ENCODE data around the gene USP51. TPM values are rescaled to one million over a fixed set of nuclear protein-coding genes. Genes with fewer than 3 reads are reported as not detected.
"Not testable (repeated sequence)": the region's sequence is repeated elsewhere in the genome, so short reads cannot be mapped to it uniquely, and the experiment has no call there.

USP51 gene
- polyA plus RNA-seq, 1 donor = 7.4 TPM

DNA sequence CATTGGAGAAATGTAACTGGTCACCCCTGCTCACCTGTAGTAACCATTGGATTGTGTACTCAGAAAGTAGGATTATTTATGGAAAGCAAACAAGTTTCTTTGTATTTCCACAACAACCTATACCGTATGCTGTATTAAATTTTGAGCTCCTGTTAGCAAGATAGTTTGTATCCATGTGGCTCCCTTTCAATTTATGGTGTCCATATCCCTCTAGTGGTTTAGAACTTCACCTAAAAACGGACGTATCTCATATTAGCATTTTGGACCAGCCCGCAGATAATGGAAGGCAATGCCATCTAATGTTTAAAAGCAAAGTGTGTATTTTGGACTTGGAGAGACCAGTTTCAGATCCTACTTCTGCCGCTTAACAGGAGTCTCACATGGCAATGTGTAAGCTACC lies 17.4 kb upstream of the USP51 start:
- not testable (repeated sequence) for H3K9me3 ChIP-seq (ENCODE audit: control insufficient read depth, low read depth, low read length); DNase-seq; H3K4me3 ChIP-seq (ENCODE audit: low read length); H3K36me3 ChIP-seq (ENCODE audit: control insufficient read depth, insufficient read depth, low read length); H3K27me3 ChIP-seq (ENCODE audit: control insufficient read depth, insufficient read depth, low read length); H3K4me1 ChIP-seq (ENCODE audit: control insufficient read depth, insufficient read depth, low read length); H3K27ac ChIP-seq (ENCODE audit: low read length)
- no CpG with 5 or more reads among the region's 5 CpGs for WGBS (ENCODE audit: insufficient coverage, low lambda C conversion rate)

GRCh38 chrX:55490974-55491373 lies 1.3 kb upstream of the USP51 start:
- WGBS (ENCODE audit: insufficient coverage, low lambda C conversion rate) = no CpG with 5 or more reads among the region's 4 CpGs
- DNase-seq = no peak
- H3K36me3 ChIP-seq (ENCODE audit: control insufficient read depth, insufficient read depth, low read length) = no peaks in the 10 kb centered on the region
- no peak overlapping the region for H3K27ac ChIP-seq (ENCODE audit: low read length)
- no peaks in the 10 kb centered on the region for H3K27me3 ChIP-seq (ENCODE audit: control insufficient read depth, insufficient read depth, low read length)
- H3K9me3 ChIP-seq (ENCODE audit: control insufficient read depth, low read depth, low read length) = no peaks in the 10 kb centered on the region
- no peak overlapping the region for H3K4me3 ChIP-seq (ENCODE audit: low read length)
- H3K4me1 ChIP-seq (ENCODE audit: control insufficient read depth, insufficient read depth, low read length) = peaks cover 7% of the 10 kb centered on the region

DNA sequence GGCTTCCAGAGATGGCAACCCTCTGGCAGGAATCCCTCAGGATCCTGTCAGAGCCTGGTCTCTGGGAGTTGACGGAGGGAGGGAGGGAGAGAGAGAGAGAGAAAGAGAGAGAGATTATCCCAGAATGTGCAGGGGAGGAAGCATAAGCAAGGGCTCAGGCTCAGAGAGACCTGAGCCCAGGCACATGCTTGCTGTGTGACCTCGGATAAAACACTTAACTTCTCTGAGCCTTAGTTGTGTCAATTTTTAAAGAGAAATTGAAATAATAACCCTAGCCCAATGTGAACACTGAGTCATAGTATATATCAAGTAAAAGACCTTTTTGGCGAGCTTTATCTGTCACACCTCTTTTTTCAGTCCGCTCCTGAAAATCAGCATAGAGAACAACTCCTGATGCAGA lies 473 bp upstream of the USP51 start:
- H3K4me1 ChIP-seq (ENCODE audit: control insufficient read depth, insufficient read depth, low read length) = peaks cover 7% of the 10 kb centered on the region
- H3K4me3 ChIP-seq (ENCODE audit: low read length) = peak overlapping the region; percentile 72
- no CpG with 5 or more reads among the region's 4 CpGs for WGBS (ENCODE audit: insufficient coverage, low lambda C conversion rate)
- H3K36me3 ChIP-seq (ENCODE audit: control insufficient read depth, insufficient read depth, low read length) = no peaks in the 10 kb centered on the region
- no peaks in the 10 kb centered on the region for H3K27me3 ChIP-seq (ENCODE audit: control insufficient read depth, insufficient read depth, low read length)
- no peak for DNase-seq
- H3K27ac ChIP-seq (ENCODE audit: low read length) = peak overlapping the region; percentile 99
- no peaks in the 10 kb centered on the region for H3K9me3 ChIP-seq (ENCODE audit: control insufficient read depth, low read depth, low read length)

GRCh38 chrX:55488593-55489313 lies 895 bp downstream of the USP51 start:
- Histone ChIP-seq H3K27me3 (ENCODE audit: control insufficient read depth, insufficient read depth, low read length) (no peaks in the 10 kb centered on the region), H3K4me1 (ENCODE audit: control insufficient read depth, insufficient read depth, low read length) (peaks cover 7% of the 10 kb centered on the region), H3K4me3 (ENCODE audit: low read length) (peak overlapping the region; percentile 72), H3K9me3 (ENCODE audit: control insufficient read depth, low read depth, low read length) (no peaks in the 10 kb centered on the region), H3K36me3 (ENCODE audit: control insufficient read depth, insufficient read depth, low read length) (no peaks in the 10 kb centered on the region), H3K27ac (ENCODE audit: low read length) (peak overlapping the region; percentile 99)
- no CpG with 5 or more reads among the region's 54 CpGs for WGBS (ENCODE audit: insufficient coverage, low lambda C conversion rate)
- peak; percentile 56 to 88 for DNase-seq

- WGBS (ENCODE audit: insufficient coverage, low lambda C conversion rate) = no CpG with 5 or more reads among the region's 23 CpGs
- Histone ChIP-seq H3K4me3 (ENCODE audit: low read length) (peak overlapping the region; percentile 39), H3K36me3 (ENCODE audit: control insufficient read depth, insufficient read depth, low read length) (no peaks in the 10 kb centered on the region), H3K4me1 (ENCODE audit: control insufficient read depth, insufficient read depth, low read length) (peaks cover 7% of the 10 kb centered on the region), H3K27me3 (ENCODE audit: control insufficient read depth, insufficient read depth, low read length) (no peaks in the 10 kb centered on the region), H3K9me3 (ENCODE audit: control insufficient read depth, low read depth, low read length) (no peaks in the 10 kb centered on the region), H3K27ac (ENCODE audit: low read length) (peak overlapping the region; percentile 76)
- peak in 1 of 2 donors; percentile 46 for DNase-seq
These were observed 1.5 kb downstream of the USP51 start for GRCh38 chrX:55488006-55488592.

- peaks cover 7% of the 10 kb centered on the region for H3K4me1 ChIP-seq (ENCODE audit: control insufficient read depth, insufficient read depth, low read length)
- no CpG with 5 or more reads among the region's 2 CpGs for WGBS (ENCODE audit: insufficient coverage, low lambda C conversion rate)
- no peak for DNase-seq
- no peak overlapping the region for H3K4me3 ChIP-seq (ENCODE audit: low read length)
- no peaks in the 10 kb centered on the region for H3K27me3 ChIP-seq (ENCODE audit: control insufficient read depth, insufficient read depth, low read length)
- H3K27ac ChIP-seq (ENCODE audit: low read length) = no peak overlapping the region
- H3K9me3 ChIP-seq (ENCODE audit: control insufficient read depth, low read depth, low read length) = no peaks in the 10 kb centered on the region
- no peaks in the 10 kb centered on the region for H3K36me3 ChIP-seq (ENCODE audit: control insufficient read depth, insufficient read depth, low read length)
These were observed 2.5 kb downstream of the USP51 start for GRCh38 chrX:55487143-55487542.

- no peak overlapping the region for H3K27ac ChIP-seq (ENCODE audit: low read length)
- no peaks in the 10 kb centered on the region for H3K27me3 ChIP-seq (ENCODE audit: control insufficient read depth, insufficient read depth, low read length)
- no CpG with 5 or more reads among the region's 3 CpGs for WGBS (ENCODE audit: insufficient coverage, low lambda C conversion rate)
- no peaks in the 10 kb centered on the region for H3K36me3 ChIP-seq (ENCODE audit: control insufficient read depth, insufficient read depth, low read length)
- H3K9me3 ChIP-seq (ENCODE audit: control insufficient read depth, low read depth, low read length) = no peaks in the 10 kb centered on the region
- H3K4me3 ChIP-seq (ENCODE audit: low read length) = no peak overlapping the region
- DNase-seq = peak in 1 of 2 donors; percentile 2
- peaks cover 7% of the 10 kb centered on the region for H3K4me1 ChIP-seq (ENCODE audit: control insufficient read depth, insufficient read depth, low read length)
These were observed 2.9 kb downstream of the USP51 start for GRCh38 chrX:55486736-55487135.

GRCh38 chrX:55484948-55485347 lies 4.7 kb downstream of the USP51 start:
- Histone ChIP-seq H3K27ac (ENCODE audit: low read length) (no peak overlapping the region), H3K27me3 (ENCODE audit: control insufficient read depth, insufficient read depth, low read length) (no peaks in the 10 kb centered on the region), H3K9me3 (ENCODE audit: control insufficient read depth, low read depth, low read length) (no peaks in the 10 kb centered on the region), H3K36me3 (ENCODE audit: control insufficient read depth, insufficient read depth, low read length) (no peaks in the 10 kb centered on the region), H3K4me3 (ENCODE audit: low read length) (no peak overlapping the region), H3K4me1 (ENCODE audit: control insufficient read depth, insufficient read depth, low read length) (no peaks in the 10 kb centered on the region)
- DNase-seq = no peak

DNA sequence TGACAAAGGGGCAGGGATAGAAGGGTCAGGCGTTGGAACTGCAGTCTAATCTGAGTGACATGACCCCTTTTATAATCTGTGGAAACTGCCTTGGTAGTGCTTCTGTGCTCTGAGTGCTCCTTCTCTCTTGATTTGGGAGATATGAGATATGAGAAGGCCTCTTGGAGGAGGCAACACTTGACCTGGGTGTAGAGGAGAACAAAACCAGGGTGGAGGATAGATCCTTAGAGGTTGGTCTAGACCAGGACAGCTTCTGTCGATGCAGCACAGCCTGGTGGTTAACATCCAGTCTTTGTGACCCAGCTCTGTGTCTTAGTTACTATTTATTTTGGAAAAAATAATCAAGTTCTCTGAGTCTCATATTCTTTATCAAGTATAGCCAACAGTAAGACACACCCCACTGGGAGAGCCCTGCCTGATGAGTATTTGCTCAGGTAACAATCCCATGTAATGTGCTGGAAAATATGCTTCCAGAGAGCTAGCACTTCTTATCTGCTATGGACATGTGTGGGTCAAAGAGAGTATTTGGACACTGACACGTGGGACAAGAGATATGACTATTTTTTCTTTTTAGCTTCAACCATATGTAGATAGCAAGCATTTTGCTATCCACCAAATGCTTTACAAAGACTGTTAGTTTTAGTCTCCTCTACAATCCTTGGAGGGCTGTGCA lies 9.1 kb downstream of the USP51 start:
- Histone ChIP-seq H3K36me3 (ENCODE audit: control insufficient read depth, insufficient read depth, low read length) (no peaks in the 10 kb centered on the region), H3K9me3 (ENCODE audit: control insufficient read depth, low read depth, low read length) (no peaks in the 10 kb centered on the region), H3K4me3 (ENCODE audit: low read length) (no peak overlapping the region), H3K27ac (ENCODE audit: low read length) (no peak overlapping the region), H3K27me3 (ENCODE audit: control insufficient read depth, insufficient read depth, low read length) (no peaks in the 10 kb centered on the region), H3K4me1 (ENCODE audit: control insufficient read depth, insufficient read depth, low read length) (no peaks in the 10 kb centered on the region)
- WGBS (ENCODE audit: insufficient coverage, low lambda C conversion rate) = no CpG with 5 or more reads among the region's 3 CpGs
- DNase-seq = peak in 1 of 2 donors; percentile 3

GRCh38 chrX:55479956-55480355 lies 9.7 kb downstream of the USP51 start:
- not testable (repeated sequence) for H3K36me3 ChIP-seq (ENCODE audit: control insufficient read depth, insufficient read depth, low read length); H3K27ac ChIP-seq (ENCODE audit: low read length); H3K27me3 ChIP-seq (ENCODE audit: control insufficient read depth, insufficient read depth, low read length); DNase-seq; H3K4me3 ChIP-seq (ENCODE audit: low read length); H3K9me3 ChIP-seq (ENCODE audit: control insufficient read depth, low read depth, low read length); H3K4me1 ChIP-seq (ENCODE audit: control insufficient read depth, insufficient read depth, low read length)
- no CpG with 5 or more reads among the region's 8 CpGs for WGBS (ENCODE audit: insufficient coverage, low lambda C conversion rate)
